ENCODE data around the gene MRPL27. TPM values are rescaled to one million over a fixed set of nuclear protein-coding genes. Genes with fewer than 3 reads are reported as not detected.

MRPL27 gene
- total RNA-seq, 2 experiments from 2014 or later: 54.6 to 55.8 TPM

- ATAC-seq: no peak
- no peaks in the 10 kb centered on the region for H3K9me3 Mint-ChIP-seq
- peaks cover 16% of the 10 kb centered on the region for H3K36me3 Mint-ChIP-seq (ENCODE audit: low read depth)
- H3K4me3 Mint-ChIP-seq: no peak overlapping the region
- intact Hi-C loops (cut with micrococcal nuclease): no loop called here
- H3K4me1 Mint-ChIP-seq (ENCODE audit: low read depth): peaks cover 13% of the 10 kb centered on the region
- no peaks in the 10 kb centered on the region for H3K27me3 Mint-ChIP-seq
- CTCF ChIA-PET: interaction anchor here (1.4 to 5.4 kb wide), 3 partner anchors 32 to 114 kb away, joined by 3 to 38 read pairs (median 5); partner anchors contain the start of genes LRRC59 and RSAD1
- DNase-seq: no peak
- POLR2A ChIA-PET: interaction anchor here (0.9 to 8.1 kb wide), 6 partner anchors 8 to 32 kb away, joined by 3 to 69 read pairs (median 5); partner anchors contain the start of genes EME1, LRRC59, MRPL27 and XYLT2
- no peak overlapping the region for H3K27ac Mint-ChIP-seq
- TF ChIP-seq CTCF (IDR thresholded peaks at IDR 0.05): no peak
Measured at GRCh38 chr17:50365165-50365564, 7.8 kb downstream of the MRPL27 start.

- ChIA-PET CTCF (interaction anchor here (1.4 to 5.4 kb wide), 3 partner anchors 33 to 114 kb away, joined by 3 to 38 read pairs (median 5); partner anchors contain the start of genes LRRC59 and RSAD1), POLR2A (interaction anchor here (0.5 to 8.1 kb wide), 5 partner anchors 8 to 32 kb away, joined by 3 to 69 read pairs (median 7); partner anchors contain the start of genes EME1, LRRC59, MRPL27 and XYLT2)
- Mint-ChIP-seq H3K27ac (no peak overlapping the region), H3K36me3 (ENCODE audit: low read depth) (peaks cover 13% of the 10 kb centered on the region), H3K4me3 (no peak overlapping the region), H3K9me3 (no peaks in the 10 kb centered on the region), H3K4me1 (ENCODE audit: low read depth) (peaks cover 13% of the 10 kb centered on the region), H3K27me3 (no peaks in the 10 kb centered on the region)
- DNase-seq (no peak), ATAC-seq (no peak)
- TF ChIP-seq CTCF (IDR thresholded peaks at IDR 0.05): no peak
- intact Hi-C loops (cut with micrococcal nuclease): no loop called here
Measured at GRCh38 chr17:50364715-50365114, 8.3 kb downstream of the MRPL27 start.

- ATAC-seq (no peak), DNase-seq (no peak)
- CTCF ChIA-PET: interaction anchor here (1.4 to 6.6 kb wide), 3 partner anchors 34 to 115 kb away, joined by 3 to 74 read pairs (median 5); partner anchors contain the start of genes LRRC59 and RSAD1
- Mint-ChIP-seq H3K27ac (no peak overlapping the region), H3K27me3 (no peaks in the 10 kb centered on the region), H3K9me3 (no peaks in the 10 kb centered on the region), H3K4me3 (no peak overlapping the region), H3K36me3 (ENCODE audit: low read depth) (peaks cover 13% of the 10 kb centered on the region), H3K4me1 (ENCODE audit: low read depth) (peaks cover 16% of the 10 kb centered on the region)
- intact Hi-C loops (cut with micrococcal nuclease): no loop called here
- no peak for TF ChIP-seq CTCF (IDR thresholded peaks at IDR 0.05)
- POLR2A ChIA-PET: interaction anchor here (1.0 to 8.1 kb wide), 4 partner anchors 9 to 101 kb away, joined by 3 to 69 read pairs (median 26); partner anchors contain the start of genes EME1, MRPL27 and XYLT2
Measured at GRCh38 chr17:50364061-50364458, 8.9 kb downstream of the MRPL27 start.

- TF ChIP-seq CTCF (IDR thresholded peaks at IDR 0.05): no peak
- POLR2A ChIA-PET: interaction anchor here (0.7 to 8.1 kb wide), 8 partner anchors 9 to 101 kb away, joined by 3 to 69 read pairs (median 3); partner anchors contain the start of genes EME1, MRPL27 and XYLT2
- ATAC-seq (no peak), DNase-seq (no peak)
- intact Hi-C loops (cut with micrococcal nuclease): no loop called here
- Mint-ChIP-seq H3K9me3 (no peaks in the 10 kb centered on the region), H3K27ac (no peak overlapping the region), H3K36me3 (ENCODE audit: low read depth) (peaks cover 9% of the 10 kb centered on the region), H3K4me3 (no peak overlapping the region), H3K27me3 (no peaks in the 10 kb centered on the region), H3K4me1 (ENCODE audit: low read depth) (peaks cover 16% of the 10 kb centered on the region)
- CTCF ChIA-PET: interaction anchor here (0.7 to 6.6 kb wide), 10 partner anchors 9 to 163 kb away, joined by 3 to 74 read pairs (median 13); partner anchors contain the start of genes EME1, LRRC59, MRPL27 and XYLT2
Measured at GRCh38 chr17:50363217-50364060, 9.5 kb downstream of the MRPL27 start.
